Measurements from ENCODE around the gene CDC45. TPM values are rescaled to one million over a fixed set of nuclear protein-coding genes. Genes with fewer than 3 reads are reported as not detected.

Gene CDC45
- total RNA-seq, 2 experiments from 2014 or later: 109 to 111 TPM

GRCh38 chr22:19498154-19498865 is 18.6 kb downstream of the CDC45 start:
- ChIA-PET POLR2A (interaction anchor here (0.8 to 1.3 kb wide), 5 partner anchors 9 to 120 kb away, joined by 3 to 6 read pairs (median 4); no protein-coding TSS in a partner anchor), CTCF (interaction anchor here (1.6 kb wide), 1 partner anchor 132 kb away, joined by 5 read pairs; no protein-coding TSS in a partner anchor)
- H3K27ac Mint-ChIP-seq: no peak overlapping the region
- intact Hi-C loops (cut with micrococcal nuclease): no loop called here
- TF ChIP-seq, protein P1, sequence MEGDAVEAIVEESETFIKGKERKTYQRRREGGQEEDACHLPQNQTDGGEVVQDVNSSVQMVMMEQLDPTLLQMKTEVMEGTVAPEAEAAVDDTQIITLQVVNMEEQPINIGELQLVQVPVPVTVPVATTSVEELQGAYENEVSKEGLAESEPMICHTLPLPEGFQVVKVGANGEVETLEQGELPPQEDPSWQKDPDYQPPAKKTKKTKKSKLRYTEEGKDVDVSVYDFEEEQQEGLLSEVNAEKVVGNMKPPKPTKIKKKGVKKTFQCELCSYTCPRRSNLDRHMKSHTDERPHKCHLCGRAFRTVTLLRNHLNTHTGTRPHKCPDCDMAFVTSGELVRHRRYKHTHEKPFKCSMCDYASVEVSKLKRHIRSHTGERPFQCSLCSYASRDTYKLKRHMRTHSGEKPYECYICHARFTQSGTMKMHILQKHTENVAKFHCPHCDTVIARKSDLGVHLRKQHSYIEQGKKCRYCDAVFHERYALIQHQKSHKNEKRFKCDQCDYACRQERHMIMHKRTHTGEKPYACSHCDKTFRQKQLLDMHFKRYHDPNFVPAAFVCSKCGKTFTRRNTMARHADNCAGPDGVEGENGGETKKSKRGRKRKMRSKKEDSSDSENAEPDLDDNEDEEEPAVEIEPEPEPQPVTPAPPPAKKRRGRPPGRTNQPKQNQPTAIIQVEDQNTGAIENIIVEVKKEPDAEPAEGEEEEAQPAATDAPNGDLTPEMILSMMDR (IDR thresholded peaks at IDR 0.05): no peak
- DNase-seq (no peak), ATAC-seq (no peak)
- H3K4me3 Mint-ChIP-seq: no peak overlapping the region
- H3K4me1 Mint-ChIP-seq (ENCODE audit: low read depth): no peaks in the 10 kb centered on the region
- no peaks in the 10 kb centered on the region for H3K9me3 Mint-ChIP-seq
- H3K36me3 Mint-ChIP-seq (ENCODE audit: low read depth): peaks cover 45% of the 10 kb centered on the region
- H3K27me3 Mint-ChIP-seq: no peaks in the 10 kb centered on the region

- intact Hi-C loops (cut with micrococcal nuclease): no loop called here
- Mint-ChIP-seq H3K36me3 (ENCODE audit: low read depth) (peaks cover 47% of the 10 kb centered on the region), H3K4me1 (ENCODE audit: low read depth) (peaks cover under 1% of the 10 kb centered on the region), H3K9me3 (no peaks in the 10 kb centered on the region), H3K27ac (no peak overlapping the region), H3K4me3 (no peak overlapping the region), H3K27me3 (no peaks in the 10 kb centered on the region)
- ChIA-PET POLR2A (interaction anchor here (0.9 to 1.3 kb wide), 3 partner anchors 9 to 94 kb away, joined by 3 to 5 read pairs (median 4); no protein-coding TSS in a partner anchor), CTCF (no interaction called here)
- TF ChIP-seq, protein P1 (IDR thresholded peaks at IDR 0.05): no peak
- DNase-seq: no peak
- ATAC-seq: no peak
Measured at GRCh38 chr22:19498866-19499190, 19.1 kb downstream of the CDC45 start.

DNA sequence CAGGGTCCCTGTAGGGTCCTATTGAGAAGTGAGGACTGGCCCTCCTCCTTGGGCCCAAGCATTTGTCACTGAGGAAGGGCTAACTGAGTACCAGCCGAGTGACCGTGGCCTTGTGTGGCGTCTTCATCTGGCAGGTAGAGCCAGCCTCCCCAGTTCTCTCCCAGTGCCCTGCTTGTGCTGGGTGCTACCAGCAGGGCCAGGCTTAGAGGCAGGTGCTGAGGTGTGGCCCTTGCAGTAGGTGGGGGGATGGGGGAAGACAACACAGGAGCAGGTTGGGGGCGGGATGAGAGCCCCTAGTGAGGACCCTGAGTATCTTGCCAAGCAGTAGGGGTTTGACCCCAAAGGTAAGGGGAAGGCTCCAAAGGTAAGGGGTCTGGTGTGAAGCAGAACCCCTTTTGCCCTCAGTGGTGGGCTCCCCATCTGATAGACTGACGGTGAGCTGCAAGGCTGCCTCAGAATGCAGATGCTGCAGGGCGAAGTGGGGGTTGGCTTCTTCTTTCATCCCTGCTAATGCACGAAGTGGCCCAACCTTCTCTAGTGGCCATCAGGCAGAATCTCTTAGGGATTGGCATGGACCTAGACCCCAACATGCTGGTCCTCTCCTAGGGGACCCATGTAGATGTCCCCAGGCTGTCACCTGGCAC is 19.6 kb downstream of the CDC45 start:
- intact Hi-C loops (cut with micrococcal nuclease): no loop called here
- H3K27me3 Mint-ChIP-seq: no peaks in the 10 kb centered on the region

DNA sequence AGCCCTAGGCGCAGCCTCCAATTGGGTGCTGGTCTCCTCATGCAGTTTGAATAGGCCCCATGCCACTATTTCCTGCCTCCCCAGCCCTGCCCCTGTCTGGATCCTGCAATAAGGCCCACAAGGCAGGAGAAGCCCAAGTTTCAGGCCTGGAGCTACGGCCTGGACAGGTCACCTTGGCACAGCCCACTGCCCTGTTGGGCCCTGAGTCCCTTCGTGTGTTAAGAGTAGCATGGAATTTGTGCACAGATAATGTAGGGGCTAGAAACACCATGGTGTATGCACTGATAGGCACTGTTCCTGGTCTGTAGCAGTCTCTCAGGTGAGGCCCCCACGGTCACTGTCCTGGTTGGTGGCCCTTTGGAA is 20.1 kb downstream of the CDC45 start:
- TF ChIP-seq, protein P1 (IDR thresholded peaks at IDR 0.05): no peak
- Mint-ChIP-seq H3K36me3 (ENCODE audit: low read depth) (peaks cover 47% of the 10 kb centered on the region), H3K27me3 (no peaks in the 10 kb centered on the region), H3K4me1 (ENCODE audit: low read depth) (peaks cover 7% of the 10 kb centered on the region), H3K9me3 (no peaks in the 10 kb centered on the region), H3K4me3 (no peak overlapping the region), H3K27ac (no peak overlapping the region)
- intact Hi-C loops (cut with micrococcal nuclease): no loop called here
- ATAC-seq (no peak), DNase-seq (no peak)
- ChIA-PET CTCF (interaction anchor here (2.0 kb wide), 1 partner anchor 130 kb away, joined by 5 read pairs; no protein-coding TSS in a partner anchor), POLR2A (interaction anchor here (0.6 to 1.5 kb wide), 3 partner anchors 10 to 72 kb away, joined by 3 read pairs; no protein-coding TSS in a partner anchor)

More for the DNA sequence above, 19.6 kb downstream of the CDC45 start:
- DNase-seq: no peak
- ChIA-PET POLR2A (interaction anchor here (0.9 to 1.5 kb wide), 4 partner anchors 11 to 94 kb away, joined by 3 to 4 read pairs (median 3); no protein-coding TSS in a partner anchor), CTCF (interaction anchor here (2.0 kb wide), 1 partner anchor 131 kb away, joined by 5 read pairs; no protein-coding TSS in a partner anchor)
- ATAC-seq: no peak
- no peaks in the 10 kb centered on the region for H3K9me3 Mint-ChIP-seq
- H3K27ac Mint-ChIP-seq: no peak overlapping the region
- peaks cover 45% of the 10 kb centered on the region for H3K36me3 Mint-ChIP-seq (ENCODE audit: low read depth)
- TF ChIP-seq, protein P1 (IDR thresholded peaks at IDR 0.05): no peak
- H3K4me3 Mint-ChIP-seq: no peak overlapping the region
- peaks cover 2% of the 10 kb centered on the region for H3K4me1 Mint-ChIP-seq (ENCODE audit: low read depth)
